Endodermal cell (in vitro differentiated cells): ENCODE results near the gene NT5C1A. TPM values are rescaled to one million over a fixed set of nuclear protein-coding genes. Genes with fewer than 3 reads are reported as not detected.

Experiments used
- DNase-seq: peaks from one replicate; pipeline ENCODE4 v3.0.0-alpha.2; 2017
- H3K27ac ChIP-seq: 2 replicates; pipeline ENCODE4 v1.5.1; 2013; ENCODE audit warnings: mild to moderate bottlenecking, low read depth, low read length, moderate library complexity
- H3K27me3 ChIP-seq: 2 replicates; pipeline ENCODE4 v1.6.1; 2013; ENCODE audit warnings: mild to moderate bottlenecking, low read length, moderate library complexity; ENCODE audit not compliant: insufficient read depth, control insufficient read depth, poor library complexity, severe bottlenecking
- H3K36me3 ChIP-seq: 2 replicates; pipeline ENCODE4 v1.7.0; 2013; ENCODE audit warnings: mild to moderate bottlenecking, low read length, moderate library complexity; ENCODE audit not compliant: control insufficient read depth, insufficient read depth
- H3K4me1 ChIP-seq: one replicate; pipeline ENCODE4 v1.7.0; 2013; ENCODE audit warnings: low read length; ENCODE audit not compliant: control insufficient read depth, insufficient read depth
- H3K4me3 ChIP-seq: 2 replicates; pipeline ENCODE4 v1.5.1; 2013; ENCODE audit warnings: mild to moderate bottlenecking, low read length, moderate library complexity
- H3K9ac ChIP-seq: 2 replicates; pipeline ENCODE4 v1.6.1; 2013; ENCODE audit warnings: mild to moderate bottlenecking, low read length, moderate library complexity; ENCODE audit not compliant: poor library complexity, severe bottlenecking; ENCODE audit errors: extremely low read depth
- H3K9me3 ChIP-seq: 2 replicates; pipeline ENCODE4 v1.6.1; 2013; ENCODE audit warnings: mild to moderate bottlenecking, low read length, moderate library complexity; ENCODE audit not compliant: control insufficient read depth
- H3K27ac Mint-ChIP-seq: 2 replicates; pipeline ENCODE4 v1.8.0; 2020; ENCODE audit warnings: mixed read lengths
- H3K27me3 Mint-ChIP-seq: 2 replicates; pipeline ENCODE4 v1.8.0; 2021; ENCODE audit warnings: mild to moderate bottlenecking, mixed read lengths; ENCODE audit not compliant: insufficient read depth
- H3K36me3 Mint-ChIP-seq: 2 replicates; pipeline ENCODE4 v1.8.0; 2020; ENCODE audit warnings: low read depth, mixed read lengths
- H3K4me1 Mint-ChIP-seq: 2 replicates; pipeline ENCODE4 v1.8.0; 2020; ENCODE audit warnings: mixed read lengths
- H3K4me3 Mint-ChIP-seq: 2 replicates; pipeline ENCODE4 v1.8.0; 2020; ENCODE audit warnings: mild to moderate bottlenecking, moderate library complexity, mixed read lengths
- H3K9me3 Mint-ChIP-seq: 2 replicates; pipeline ENCODE4 v1.8.0; 2020; ENCODE audit warnings: mild to moderate bottlenecking, mixed read lengths
- CTCF ChIP-seq: fragments of 200-600 bp; sonication (generic); conservative IDR thresholded peaks from 2 replicates; pipeline ENCODE4 v1.5.0; 2021; ENCODE audit warnings: antibody characterized with exemption, mild to moderate bottlenecking
- WGBS, 2 experiments: methylation state at CpG; one replicate each; pipeline versions ENCODE4 v1.1.5 to v1.1.7; 2013; ENCODE audit warnings: missing lambda C conversion rate in 2 of 2, mixed read lengths in 1 of 2; ENCODE audit not compliant: insufficient coverage in 1 of 2, insufficient read length in 1 of 2; 5-methylcytosine and 5-hydroxymethylcytosine counted together
- total RNA-seq, 2 donors: library from RNA; stranded (reverse); fragmentation: NEBNext Ultra II Directional in 1 of 2; extraction: Animal tissue kit (Norgen Biotek cat#: 25700) in 1 of 2; gene quantifications; 2 replicates in 1 of 2; 3 replicates in 1 of 2; pipeline ENCODE4 v1.2.1, GENCODE V29; 2021

The NT5C1A gene
- total RNA-seq, 2 donors from 2014 or later = not detected

- DNase-seq = peak; percentile 93
- Mint-ChIP-seq H3K9me3 (no peaks in the 10 kb centered on the region), H3K27me3 (peaks cover 95% of the 10 kb centered on the region), H3K4me3 (peak overlapping the region; percentile 34), H3K4me1 (peaks cover 14% of the 10 kb centered on the region), H3K36me3 (no peaks in the 10 kb centered on the region), H3K27ac (no peak overlapping the region)
- WGBS, 2 experiments = 17 to 34% methylated on average over 4 to 61 of the region's 61 CpGs
- Histone ChIP-seq H3K27me3 (peaks cover 87% of the 10 kb centered on the region), H3K36me3 (no peaks in the 10 kb centered on the region), H3K9ac (no peak overlapping the region), H3K27ac (peak overlapping the region; percentile 77), H3K4me1 (no peaks in the 10 kb centered on the region), H3K4me3 (no peak overlapping the region), H3K9me3 (no peaks in the 10 kb centered on the region)
- no peak for TF ChIP-seq CTCF
These were observed 39.1 kb downstream of the NT5C1A start for GRCh38 chr1:39632682-39633417.

GRCh38 chr1:39632323-39632681, 39.6 kb downstream of the NT5C1A start:
- Mint-ChIP-seq H3K36me3 (no peaks in the 10 kb centered on the region), H3K27me3 (peaks cover 95% of the 10 kb centered on the region), H3K9me3 (no peaks in the 10 kb centered on the region), H3K4me3 (no peak overlapping the region), H3K27ac (no peak overlapping the region), H3K4me1 (peaks cover 14% of the 10 kb centered on the region)
- no peaks in the 10 kb centered on the region for H3K4me1 ChIP-seq
- DNase-seq = no peak
- H3K9me3 ChIP-seq = no peaks in the 10 kb centered on the region
- peak overlapping the region; percentile 77 for H3K27ac ChIP-seq
- TF ChIP-seq CTCF = no peak
- H3K36me3 ChIP-seq = no peaks in the 10 kb centered on the region
- no peak overlapping the region for H3K9ac ChIP-seq
- peaks cover 87% of the 10 kb centered on the region for H3K27me3 ChIP-seq
- WGBS, 2 experiments = 81 to 88% methylated on average over 3 to 5 of the region's 5 CpGs
- H3K4me3 ChIP-seq = no peak overlapping the region

- Histone ChIP-seq H3K36me3 (no peaks in the 10 kb centered on the region), H3K4me1 (no peaks in the 10 kb centered on the region), H3K9me3 (no peaks in the 10 kb centered on the region), H3K9ac (no peak overlapping the region), H3K27ac (no peak overlapping the region), H3K4me3 (no peak overlapping the region), H3K27me3 (peaks cover 87% of the 10 kb centered on the region)
- no peak for TF ChIP-seq CTCF
- WGBS, 2 experiments = 88 to 92% methylated on average over 10 to 16 of the region's 16 CpGs
- Mint-ChIP-seq H3K27ac (no peak overlapping the region), H3K27me3 (peaks cover 95% of the 10 kb centered on the region), H3K4me1 (peaks cover 14% of the 10 kb centered on the region), H3K4me3 (no peak overlapping the region), H3K36me3 (no peaks in the 10 kb centered on the region), H3K9me3 (no peaks in the 10 kb centered on the region)
- DNase-seq = no peak
These were observed 40.3 kb downstream of the NT5C1A start for GRCh38 chr1:39631361-39632322.
